ENCODE data around the gene OR13C4.
"Not testable (repeated sequence)": the region's sequence is repeated elsewhere in the genome, so short reads cannot be mapped to it uniquely, and the experiment has no call there.

OR13C4 gene
- 0 reads per million in 2 donors for total RNA-seq

DNA sequence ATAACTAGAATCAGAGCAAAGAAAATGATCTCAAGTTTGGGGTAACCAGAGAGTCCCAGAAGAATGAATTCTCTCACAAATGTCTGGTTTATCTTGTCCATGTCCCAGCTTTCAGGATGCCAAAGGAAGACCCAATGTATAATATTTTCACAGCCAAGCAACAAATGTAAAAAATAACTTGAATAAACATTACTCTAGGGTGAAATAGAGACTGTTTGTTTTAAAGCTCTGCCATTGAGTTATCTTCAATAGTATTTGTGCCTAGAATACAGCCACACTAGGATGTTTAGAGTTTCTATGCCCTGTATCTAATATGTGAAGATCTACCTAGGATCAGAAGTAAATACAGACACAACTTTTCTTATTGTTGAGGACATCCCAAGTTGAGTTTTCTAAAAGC is at the start of gene OR13C4:
Gene OR13C4, minus strand, starts transcription at position 101 of the 400 bp plus-strand sequence. Its CDS starts 0 bp downstream, at position 101.
- no peak for DNase-seq

DNA sequence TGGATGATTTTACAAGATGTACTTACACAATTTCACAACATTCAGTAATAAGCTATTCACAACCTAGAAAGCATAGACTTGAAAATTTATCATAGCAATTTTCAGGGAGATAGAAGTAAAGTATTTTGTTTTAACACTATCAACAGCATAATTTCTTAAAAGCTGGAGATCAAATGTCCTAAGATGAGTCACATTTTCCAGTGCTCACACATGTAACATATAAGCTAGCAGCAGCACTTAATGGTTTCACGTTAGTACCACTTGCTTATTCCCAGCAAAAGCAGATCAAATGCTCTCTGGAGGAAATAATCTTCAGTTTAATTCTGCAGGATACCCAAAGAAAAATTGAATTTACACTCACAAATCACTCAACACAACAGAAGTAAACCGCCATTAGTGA is 48.4 kb upstream of the OR13C4 start:
- no peak for DNase-seq

DNA sequence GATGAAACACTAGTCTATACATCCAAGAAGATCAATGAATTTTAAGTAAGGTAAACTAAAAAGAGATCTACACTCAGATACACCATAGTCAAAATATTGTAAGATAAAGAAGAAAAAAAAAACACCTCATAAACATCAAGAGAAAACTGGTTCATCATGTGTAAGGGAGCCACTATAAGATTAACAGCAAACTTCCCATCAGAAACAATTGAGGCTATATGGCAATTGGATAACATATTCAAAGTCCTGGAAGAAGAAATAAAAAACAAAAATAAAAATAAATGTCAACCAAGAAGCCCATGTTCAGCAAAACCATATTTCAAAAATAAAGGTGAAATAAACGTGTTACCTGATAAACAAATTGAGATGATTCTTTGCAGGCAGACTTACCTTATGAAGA is 45.6 kb upstream of the OR13C4 start:
- DNase-seq: no peak

DNA sequence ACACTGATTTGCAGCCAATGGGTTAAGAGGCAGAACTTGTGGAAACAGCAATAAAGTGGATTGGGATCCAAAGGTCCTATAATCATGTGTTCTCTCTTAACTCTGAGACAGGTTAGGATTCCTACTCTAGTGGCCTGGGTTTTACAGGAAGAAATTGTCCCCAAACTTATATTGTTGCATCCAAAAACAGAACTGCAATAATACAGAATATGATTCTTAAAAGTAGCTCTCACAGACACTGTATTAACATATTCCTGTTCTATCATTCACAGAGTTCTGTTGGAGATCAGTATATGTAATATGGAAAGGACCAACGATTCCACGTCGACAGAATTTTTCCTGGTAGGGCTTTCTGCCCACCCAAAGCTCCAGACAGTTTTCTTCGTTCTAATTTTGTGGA is 41.9 kb upstream of the OR13C4 start, which contains the start of gene OR13C8:
Gene OR13C8, plus strand, starts transcription at position 301 of the 400 bp plus-strand sequence. Its CDS starts 0 bp downstream, at position 301.
- no peak for DNase-seq

DNA sequence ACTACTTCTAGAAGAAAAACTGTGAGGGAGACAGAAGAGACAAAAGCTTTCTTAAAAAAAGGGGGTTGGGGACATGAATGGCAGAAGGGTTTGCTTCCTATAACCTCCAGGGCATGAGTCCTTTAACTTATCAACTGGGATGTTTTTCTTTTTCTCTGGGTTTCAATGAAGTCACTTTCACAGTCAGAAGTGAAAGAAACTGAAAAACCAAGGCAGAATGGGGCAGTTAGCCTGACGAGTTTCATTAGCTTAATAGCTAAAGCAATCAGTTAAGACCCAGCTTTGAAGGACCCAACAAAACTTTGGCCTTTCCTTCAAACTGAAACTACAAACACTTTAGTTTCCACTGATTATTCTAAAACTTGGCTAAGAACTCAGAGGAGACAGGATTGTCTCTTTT is 37.3 kb upstream of the OR13C4 start:
- no peak for DNase-seq

DNA sequence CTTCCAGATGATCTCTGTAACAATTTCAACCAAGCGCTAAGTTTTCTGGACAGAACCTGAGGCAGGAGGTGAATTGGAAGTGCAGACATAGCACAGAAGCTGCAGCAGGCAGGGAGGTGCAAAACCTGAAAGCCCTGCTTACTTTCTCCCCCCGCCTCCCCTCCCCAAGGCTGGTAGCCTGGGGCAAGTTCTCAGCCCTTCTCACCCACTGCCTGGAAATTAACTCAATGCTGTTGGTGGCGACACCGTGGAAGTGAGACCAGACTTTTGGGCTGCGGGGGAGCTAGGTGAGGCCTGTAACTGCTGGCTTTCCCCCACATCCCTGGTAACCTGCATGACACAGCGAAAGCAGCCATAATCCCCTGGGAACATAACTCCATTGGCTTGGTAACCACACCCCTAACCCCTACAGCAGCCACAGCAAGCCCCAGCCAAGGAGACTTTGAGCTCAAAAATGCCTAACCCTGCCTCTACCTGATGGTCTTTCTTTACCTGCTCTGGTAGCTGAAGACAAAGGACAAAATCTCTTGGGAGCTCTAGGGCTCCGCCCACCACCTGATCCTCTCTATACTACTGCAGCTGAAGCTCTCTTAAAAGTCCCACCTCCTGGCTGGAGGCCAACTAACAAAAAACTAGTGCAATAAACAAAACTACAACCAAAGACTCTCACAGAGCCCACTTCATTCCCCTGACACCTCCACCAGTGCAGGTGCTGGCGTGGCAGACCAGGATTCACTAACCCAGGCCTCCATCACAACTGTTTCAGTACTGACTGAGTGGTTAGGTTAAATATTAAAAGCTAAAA is 30.0 kb upstream of the OR13C4 start:
- no peak for DNase-seq

DNA sequence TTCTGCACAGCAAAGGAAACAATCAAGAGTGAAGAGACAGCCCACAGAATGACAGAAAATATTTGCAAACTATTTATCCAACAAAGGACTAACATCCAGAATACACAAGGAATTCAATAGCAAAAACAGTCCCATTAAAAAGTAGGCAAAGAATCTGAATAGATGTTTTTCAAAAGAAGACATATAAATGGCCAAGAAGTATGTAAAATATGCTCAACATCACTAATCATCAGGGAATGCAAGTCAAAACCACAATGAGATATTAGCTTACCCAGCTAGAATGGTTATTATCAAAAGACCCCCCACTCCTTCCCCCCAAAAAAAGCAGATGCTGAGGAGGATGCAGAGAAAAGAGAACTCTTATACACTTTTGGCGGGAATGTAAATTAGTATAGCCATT is 28.5 kb upstream of the OR13C4 start:
- DNase-seq: no peak

DNA sequence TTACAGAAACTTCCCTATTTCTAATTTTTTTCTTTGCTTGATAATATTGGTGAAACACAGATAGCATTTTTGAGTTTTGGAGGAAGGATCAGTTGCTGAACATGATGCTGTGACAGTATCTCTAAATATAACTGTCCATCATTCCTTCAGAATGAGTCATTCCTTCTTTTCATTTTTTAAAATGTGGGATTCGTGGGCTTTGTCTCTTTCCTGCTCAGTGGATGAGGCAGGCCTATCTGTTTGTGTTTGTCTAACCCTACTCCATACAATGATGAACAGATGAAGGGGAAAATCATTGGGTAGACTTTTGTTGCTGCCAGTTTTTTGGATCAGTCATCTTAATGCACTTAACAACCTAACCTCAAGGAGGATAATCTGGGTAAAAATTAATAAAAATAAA is 26.3 kb upstream of the OR13C4 start:
- DNase-seq: no peak

DNA sequence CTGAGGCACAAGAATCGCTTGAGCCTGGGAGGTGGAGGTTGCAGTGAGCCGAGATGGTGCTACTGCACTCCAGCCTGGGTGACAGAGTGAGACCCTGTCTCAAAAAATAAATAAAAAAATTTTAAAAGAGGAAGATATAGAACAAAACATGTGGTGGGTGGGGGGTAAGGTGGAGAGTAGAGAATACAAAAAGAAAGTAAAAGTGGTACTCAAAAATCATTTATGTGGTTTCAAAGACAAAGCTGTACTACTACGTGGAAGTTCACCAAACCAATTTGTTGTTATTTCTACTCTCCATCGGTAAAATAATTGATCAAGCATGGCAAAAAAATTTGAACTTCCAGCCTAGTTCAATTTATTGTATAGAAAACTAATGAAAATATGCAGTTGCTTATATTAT is 17.6 kb upstream of the OR13C4 start:
- DNase-seq: no peak

DNA sequence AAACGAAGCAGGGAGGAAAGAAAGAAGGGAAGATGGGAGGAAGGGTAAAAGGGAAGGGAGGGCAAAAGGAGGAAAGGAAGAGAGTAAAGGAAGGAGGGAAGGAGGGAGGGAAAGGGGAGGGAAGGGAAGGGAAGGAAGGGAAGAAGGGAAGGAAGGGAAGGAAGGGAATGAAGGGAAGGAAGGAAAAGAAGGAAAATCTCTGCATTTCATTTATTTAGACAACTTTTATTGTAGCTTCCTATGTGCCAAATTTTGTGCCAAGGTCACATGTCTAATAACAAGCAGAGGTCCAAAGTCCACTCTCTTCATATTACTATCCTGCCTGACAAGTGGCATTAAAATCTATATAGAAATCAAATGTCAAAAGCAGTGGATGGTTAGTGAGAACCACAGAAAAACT is 12.3 kb upstream of the OR13C4 start:
- no peak for DNase-seq

DNA sequence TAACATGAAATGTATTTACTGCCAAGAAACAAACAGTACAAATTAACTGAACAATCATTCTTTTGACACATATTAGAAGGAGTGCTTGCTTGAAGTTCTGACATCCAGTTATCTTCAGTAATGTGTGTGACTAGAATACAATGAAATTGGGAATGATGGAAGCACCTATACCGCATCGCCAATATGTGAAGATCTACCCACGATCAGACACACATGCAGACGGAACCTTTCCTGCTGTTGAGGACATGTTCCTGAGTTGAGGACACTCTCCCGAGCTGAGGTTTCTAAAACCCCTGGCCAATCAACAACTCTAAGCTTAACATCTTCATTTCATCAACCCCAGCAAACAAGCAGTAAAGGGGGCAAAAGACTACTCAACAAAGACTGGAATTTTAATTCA is 9.7 kb upstream of the OR13C4 start, which contains the start of gene OR13C3:
Gene OR13C3, minus strand, starts transcription at position 101 of the 400 bp plus-strand sequence. CDS start 133 bp downstream, outside the sequence.
- no peak for DNase-seq

DNA sequence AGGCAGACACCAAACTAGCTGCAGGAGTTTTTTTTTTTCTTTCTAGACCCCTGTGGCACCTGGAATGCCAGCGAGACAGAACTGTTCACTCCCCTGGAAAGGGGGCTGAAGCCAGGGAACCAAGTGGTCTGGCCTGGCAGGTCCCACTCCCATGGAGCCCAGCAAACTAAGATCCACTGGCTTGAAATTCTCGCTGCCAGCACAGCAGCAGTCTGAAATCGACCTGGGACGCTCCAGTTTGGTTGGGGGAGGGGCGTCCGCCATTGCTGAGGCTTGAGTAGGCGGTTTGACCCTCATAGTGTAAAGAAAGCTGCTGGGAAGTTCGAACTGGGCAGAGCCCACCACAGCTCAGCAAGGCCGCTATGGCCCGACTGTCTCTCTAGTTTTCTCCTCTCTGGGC is 6.8 kb downstream of the OR13C4 start:
- not testable (repeated sequence) for DNase-seq

DNA sequence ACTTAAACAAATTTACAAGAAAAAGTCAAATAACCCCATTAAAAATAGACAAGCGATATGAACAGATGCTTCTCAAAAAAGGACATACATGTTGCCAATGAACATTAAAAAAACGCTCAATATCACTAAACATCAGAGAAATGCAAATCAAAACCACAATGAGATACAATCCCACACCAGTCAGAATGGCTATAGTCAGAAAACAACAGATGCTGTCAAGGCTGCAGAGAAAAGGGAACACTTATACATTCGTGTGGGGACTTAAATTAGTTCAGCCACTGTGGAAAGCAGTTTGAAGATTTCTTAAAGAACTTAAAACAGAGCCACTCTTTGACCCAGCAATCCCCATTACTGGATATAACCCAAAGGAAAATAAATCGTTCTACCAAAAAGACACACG is 12.1 kb downstream of the OR13C4 start:
- DNase-seq: no peak

DNA sequence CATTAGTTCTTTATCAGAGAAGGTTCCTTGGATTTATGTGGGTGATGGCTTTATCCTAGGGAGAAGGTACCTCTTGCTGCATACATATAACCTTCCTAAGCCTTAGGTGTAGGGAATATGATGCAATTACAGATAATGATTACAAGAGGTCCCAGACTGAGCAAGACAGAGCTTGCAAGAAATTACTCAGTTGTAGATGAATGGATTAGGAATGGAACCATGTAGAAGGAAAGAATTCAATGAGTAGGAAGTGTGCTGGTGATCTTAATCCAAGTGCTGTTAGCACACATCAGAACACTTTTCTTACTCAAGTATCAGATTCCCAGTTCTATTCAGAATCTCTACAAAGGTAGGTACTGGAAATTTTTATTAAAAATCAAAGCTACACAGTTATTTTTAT is 20.4 kb downstream of the OR13C4 start:
- no peak for DNase-seq

DNA sequence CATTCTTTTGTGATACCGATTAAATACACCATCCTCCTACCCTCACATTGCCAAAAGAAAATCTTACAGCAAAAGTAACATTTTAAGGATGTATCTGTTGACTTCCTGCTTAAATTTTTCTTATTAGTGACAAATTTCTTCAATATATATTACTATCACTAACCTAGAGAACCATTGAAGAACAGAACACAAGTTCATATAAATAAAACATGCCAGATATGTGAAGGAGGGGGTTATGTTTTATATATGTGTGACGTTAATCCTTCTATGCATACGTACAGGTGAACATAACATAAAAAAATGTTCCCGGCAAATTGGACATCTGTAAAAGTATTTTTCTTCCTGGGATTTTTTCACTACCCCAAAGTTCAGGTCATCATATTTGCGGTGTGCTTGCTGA is 23.0 kb downstream of the OR13C4 start, which contains the start of gene OR13F1:
Gene OR13F1, plus strand, starts transcription at position 301 of the 400 bp plus-strand sequence. Its CDS starts 0 bp downstream, at position 301.
- no peak for DNase-seq

DNA sequence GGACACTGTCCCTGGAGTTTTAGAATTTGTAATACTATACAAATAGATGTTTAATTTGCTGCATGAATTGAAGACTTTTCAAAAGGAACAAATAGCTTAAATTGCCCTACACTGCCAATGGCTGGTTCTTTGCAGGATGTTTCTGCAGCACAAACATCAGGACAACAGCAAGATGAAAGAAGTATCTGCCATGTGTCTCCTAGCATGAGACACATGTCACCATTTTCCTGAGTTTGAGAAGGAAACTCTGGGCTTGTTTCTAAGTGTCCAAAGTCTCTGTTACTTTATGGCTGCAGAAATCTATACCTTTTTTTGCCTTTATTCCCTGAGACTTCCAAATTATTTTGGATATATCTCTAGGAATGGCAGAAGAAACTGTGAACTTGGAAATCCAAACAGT is 23.6 kb downstream of the OR13C4 start:
- no peak for DNase-seq

DNA sequence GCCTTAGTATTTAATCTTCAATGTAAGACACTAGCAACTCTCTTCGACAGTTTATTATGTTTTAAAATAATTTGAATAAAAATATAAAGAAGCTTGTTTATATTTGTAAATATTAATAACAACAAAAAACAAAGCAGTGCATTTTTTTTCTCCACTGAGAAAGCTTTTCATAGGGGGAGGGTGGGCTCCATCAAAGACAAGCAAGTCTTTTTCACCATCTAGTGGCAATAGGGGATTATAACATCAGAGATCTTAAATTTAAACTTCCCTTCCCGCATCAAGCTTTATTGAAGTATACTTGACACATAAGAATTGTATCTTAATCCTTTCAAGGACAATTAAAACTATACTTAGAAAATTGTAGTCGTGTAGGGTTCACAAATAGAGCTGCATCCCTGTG is 32.2 kb downstream of the OR13C4 start:
- no peak for DNase-seq

DNA sequence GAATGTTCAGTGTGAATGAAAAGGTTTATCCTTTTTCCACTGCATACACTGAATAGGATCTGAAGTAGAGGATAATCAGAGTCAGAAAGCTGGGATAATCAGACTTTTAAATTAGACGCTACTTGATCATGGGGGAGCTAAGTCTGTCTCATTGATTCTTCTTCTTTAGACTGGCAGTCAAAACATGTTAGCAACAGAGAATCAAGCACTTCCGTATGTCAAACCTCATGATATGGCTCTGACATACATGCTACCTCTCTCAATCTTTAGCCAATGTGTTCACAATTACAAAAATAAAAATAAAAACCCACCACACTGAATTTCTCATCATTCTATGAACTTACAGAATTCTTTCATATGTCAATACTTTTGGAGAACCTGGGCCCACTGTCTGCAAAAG is 42.0 kb downstream of the OR13C4 start:
- DNase-seq: no peak

DNA sequence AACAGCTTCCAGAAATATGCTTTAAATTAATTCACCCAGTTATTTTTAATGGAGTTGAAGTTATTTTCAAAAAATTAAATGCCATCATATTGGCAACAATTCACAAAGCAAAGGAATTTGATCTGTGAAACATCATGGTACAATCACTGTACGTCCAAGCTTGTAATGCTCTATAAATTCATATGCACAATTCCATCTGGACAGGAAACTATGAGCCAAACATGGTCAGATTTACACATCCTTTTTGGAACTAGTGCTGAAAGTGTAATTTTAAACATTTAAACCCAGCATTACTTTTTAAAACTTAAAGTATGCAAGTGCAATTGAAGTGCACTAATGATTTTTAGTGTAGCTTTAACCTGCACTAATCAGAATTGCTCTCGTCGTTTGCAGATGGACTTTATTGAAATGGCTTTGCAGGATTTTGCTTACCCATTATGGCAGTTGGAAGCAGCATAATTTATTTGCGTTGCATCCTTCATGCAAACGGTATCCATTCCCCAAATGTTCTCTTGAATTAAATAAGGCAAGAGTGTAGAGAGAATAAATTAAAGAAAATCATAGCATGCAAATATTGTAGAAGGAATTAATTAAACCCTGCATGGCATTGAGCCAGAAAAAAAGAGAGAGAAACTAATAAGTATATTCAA is 44.0 kb downstream of the OR13C4 start:
- no peak for DNase-seq

Measured in T-helper 2 cell (primary cell).